Lower lobe of right lung (tissue), 2 donors: ENCODE data around the gene PATE4. TPM values are rescaled to one million over a fixed set of nuclear protein-coding genes. Genes with fewer than 3 reads are reported as not detected.
"Not testable (repeated sequence)": the region's sequence is repeated elsewhere in the genome, so short reads cannot be mapped to it uniquely, and the experiment has no call there.

Source experiments
- ATAC-seq, 2 donors: fragments of 200-7000 bp; cut with Tn5 transposase; one replicate each; pipeline ENCODE4 v1.9.1; 2020 to 2022; ENCODE audit warnings: mild to moderate bottlenecking in 2 of 2, moderate library complexity in 2 of 2
- DNase-seq: peaks from one replicate; pipeline ENCODE4 v3.0.0-alpha.2; 2020
- H3K27ac ChIP-seq: fragments of 200-600 bp; one replicate; pipeline ENCODE4 v1.8.0; 2022
- H3K27me3 ChIP-seq: fragments of 200-600 bp; one replicate; pipeline ENCODE4 v1.8.0; 2022; ENCODE audit warnings: low read depth
- H3K36me3 ChIP-seq: fragments of 200-600 bp; one replicate; pipeline ENCODE4 v1.8.0; 2022; ENCODE audit warnings: mild to moderate bottlenecking
- H3K4me1 ChIP-seq: fragments of 200-600 bp; one replicate; pipeline ENCODE4 v1.8.0; 2022
- H3K4me3 ChIP-seq: fragments of 200-600 bp; one replicate; pipeline ENCODE4 v1.8.0; 2022; ENCODE audit warnings: mild to moderate bottlenecking
- H3K9me3 ChIP-seq: fragments of 200-600 bp; one replicate; pipeline ENCODE4 v1.8.0; 2022
- CTCF ChIP-seq: fragments of 200-600 bp; IDR thresholded peaks from one replicate; pipeline ENCODE4 v1.8.0; 2022; ENCODE audit warnings: antibody characterized with exemption, mild to moderate bottlenecking
- intact Hi-C: fragments of 100-400 bp; cut with DNase I; formaldehyde crosslinking; loops from one replicate; pipeline ENCODE4 v1.11.0; 2022
- total RNA-seq: library from RNA; stranded (reverse); fragmentation: NEBNext Ultra II Directional; extraction: Animal tissue kit (Norgen Biotek cat#: 25700); gene quantifications from one replicate; pipeline ENCODE4 v1.2.1, GENCODE V29; 2021
- donor health status: DM: no; HTN: yes; CAD: no; lungs with severe emphysema.

PATE4 gene
- total RNA-seq, 1 donor from 2014 or later = not detected

GRCh38 chr11:125846188-125846587 lies 13.1 kb downstream of the PATE4 start:
- Histone ChIP-seq H3K9me3 (peaks cover 15% of the 10 kb centered on the region), H3K36me3 (no peaks in the 10 kb centered on the region), H3K4me1 (no peaks in the 10 kb centered on the region), H3K27ac (no peak overlapping the region), H3K27me3 (no peaks in the 10 kb centered on the region), H3K4me3 (no peak overlapping the region)
- DNase-seq (no peak), ATAC-seq (no peak)
- intact Hi-C loops = no loop called here
- no peak for TF ChIP-seq CTCF

- H3K9me3 ChIP-seq, H3K4me1 ChIP-seq, H3K36me3 ChIP-seq, H3K27ac ChIP-seq, intact Hi-C loops, DNase-seq, H3K27me3 ChIP-seq, H3K4me3 ChIP-seq, ATAC-seq: not testable (repeated sequence)
Measured at GRCh38 chr11:125857670-125858069, 24.6 kb downstream of the PATE4 start.

- H3K36me3 ChIP-seq, intact Hi-C loops, H3K4me1 ChIP-seq, H3K9me3 ChIP-seq, H3K27ac ChIP-seq, ATAC-seq, H3K27me3 ChIP-seq, H3K4me3 ChIP-seq, DNase-seq: not testable (repeated sequence)
Measured at GRCh38 chr11:125862786-125863185, 29.7 kb downstream of the PATE4 start.

GRCh38 chr11:125865354-125865753 lies 32.2 kb downstream of the PATE4 start:
- H3K4me1 ChIP-seq, H3K9me3 ChIP-seq, DNase-seq, H3K4me3 ChIP-seq, ATAC-seq, H3K27me3 ChIP-seq, H3K36me3 ChIP-seq, H3K27ac ChIP-seq, intact Hi-C loops: not testable (repeated sequence)

- Histone ChIP-seq H3K4me3 (no peak overlapping the region), H3K36me3 (no peaks in the 10 kb centered on the region), H3K27ac (no peak overlapping the region), H3K4me1 (no peaks in the 10 kb centered on the region), H3K9me3 (no peaks in the 10 kb centered on the region), H3K27me3 (no peaks in the 10 kb centered on the region)
- DNase-seq = no peak
- ATAC-seq = no peak
- no peak for TF ChIP-seq CTCF
- intact Hi-C loops = no loop called here
Measured at GRCh38 chr11:125869521-125869920, 36.4 kb downstream of the PATE4 start.

GRCh38 chr11:125871391-125872137 lies 38.4 kb downstream of the PATE4 start:
- Histone ChIP-seq H3K27me3 (no peaks in the 10 kb centered on the region), H3K9me3 (no peaks in the 10 kb centered on the region), H3K4me3 (no peak overlapping the region), H3K4me1 (no peaks in the 10 kb centered on the region), H3K27ac (no peak overlapping the region), H3K36me3 (no peaks in the 10 kb centered on the region)
- DNase-seq (no peak), ATAC-seq (peak; percentile 41 to 63)
- TF ChIP-seq CTCF = peak; percentile 44
- intact Hi-C loops = no loop called here

- Histone ChIP-seq H3K4me3 (no peak overlapping the region), H3K27ac (no peak overlapping the region), H3K9me3 (no peaks in the 10 kb centered on the region), H3K4me1 (no peaks in the 10 kb centered on the region), H3K36me3 (no peaks in the 10 kb centered on the region), H3K27me3 (no peaks in the 10 kb centered on the region)
- TF ChIP-seq CTCF = no peak
- intact Hi-C loops = no loop called here
- ATAC-seq (no peak), DNase-seq (no peak)
Measured at GRCh38 chr11:125872138-125872491, 39.0 kb downstream of the PATE4 start.
